Caco-2 (cell line): ENCODE results near the gene TBL2. TPM values are rescaled to one million over a fixed set of nuclear protein-coding genes. Genes with fewer than 3 reads are reported as not detected.

Experiments used
- BruUV-seq: library from RNA; stranded (reverse); fragments of 400-500 nt; replicated peaks from 2 replicates; lab custom pipeline; 2021; lab: Mats Ljungman, UMichigan
- CTCF ChIA-PET: fragments of 300-600 bp; sonication (Branson Sonifier 250); formaldehyde crosslinking; loops from one replicate; lab custom pipeline; 2022; ENCODE audit warnings: antibody characterized with exemption; lab: Charles Lee
- POLR2A ChIA-PET: fragments of 300-600 bp; sonication (Branson Sonifier 250); formaldehyde crosslinking; loops from one replicate; lab custom pipeline; 2022; ENCODE audit warnings: antibody characterized with exemption; lab: Charles Lee
- DNase-seq, 2 experiments: peaks; one replicate each; pipeline versions ENCODE4 v3.0.0 to v3.0.0-alpha.2; 2020 to 2022
- H3K27me3 ChIP-seq: replicated peaks from 2 replicates; pipeline ENCODE4 v1.6.0; 2011; ENCODE audit warnings: low read length; ENCODE audit not compliant: control insufficient read depth, insufficient read depth
- H3K36me3 ChIP-seq: 2 replicates; pipeline ENCODE4 v1.5.1; 2011; ENCODE audit warnings: low read length; ENCODE audit not compliant: control insufficient read depth, insufficient read depth
- H3K4me1 ChIP-seq: fragments of 250-450 bp; sonication (Bioruptor Pico); 2 replicates; pipeline ENCODE4 v1.5.1; 2020; ENCODE audit warnings: mild to moderate bottlenecking
- H3K4me3 ChIP-seq: 2 replicates; pipeline ENCODE4 v1.5.1; 2011; ENCODE audit warnings: low read depth, mild to moderate bottlenecking, control low read depth, low read length
- H3K9me3 ChIP-seq: fragments of 250-450 bp; sonication (Bioruptor Pico); 2 replicates; pipeline ENCODE4 v1.5.1; 2020; ENCODE audit warnings: mild to moderate bottlenecking, moderate library complexity
- H3K27ac Mint-ChIP-seq: one replicate; pipeline ENCODE4 v1.8.0; 2022; ENCODE audit warnings: mixed read lengths; ENCODE audit not compliant: unreplicated experiment
- H3K27me3 Mint-ChIP-seq: one replicate; pipeline ENCODE4 v1.8.0; 2022; ENCODE audit warnings: mixed read lengths; ENCODE audit not compliant: insufficient read depth, unreplicated experiment
- H3K36me3 Mint-ChIP-seq: one replicate; pipeline ENCODE4 v1.8.0; 2022; ENCODE audit warnings: mild to moderate bottlenecking, mixed read lengths; ENCODE audit not compliant: insufficient read depth, unreplicated experiment
- H3K4me1 Mint-ChIP-seq: one replicate; pipeline ENCODE4 v1.8.0; 2022; ENCODE audit warnings: low read depth, mixed read lengths; ENCODE audit not compliant: unreplicated experiment
- H3K4me3 Mint-ChIP-seq: one replicate; pipeline ENCODE4 v1.8.0; 2022; ENCODE audit warnings: mild to moderate bottlenecking, moderate library complexity, mixed read lengths; ENCODE audit not compliant: unreplicated experiment
- H3K9me3 Mint-ChIP-seq: one replicate; pipeline ENCODE4 v1.8.0; 2022; ENCODE audit warnings: mixed read lengths; ENCODE audit not compliant: unreplicated experiment
- CTCF ChIP-seq, 2 experiments: fragments of 200-600 bp in 1 of 2; IDR thresholded peaks; 1 replicate in 1 of 2; 2 replicates in 1 of 2; pipeline versions ENCODE4 v1.5.1 to v1.8.0; 2011 to 2022; ENCODE audit warnings: antibody characterized with exemption in 1 of 2, control low read depth in 1 of 2, inconsistent platforms in 1 of 2, low read depth in 1 of 2, low read length in 1 of 2, mild to moderate bottlenecking in 1 of 2, moderate library complexity in 1 of 2; ENCODE audit not compliant: insufficient read depth in 1 of 2, severe bottlenecking in 1 of 2, unreplicated experiment in 1 of 2
- intact Hi-C: fragments of 100-400 bp; cut with micrococcal nuclease; formaldehyde crosslinking; loops from one replicate; pipeline ENCODE4 v1.10.0; 2022; ENCODE audit not compliant: unreplicated experiment
- total RNA-seq: library from RNA; stranded (reverse); gene quantifications from 2 replicates; pipeline ENCODE4 v1.2.3, GENCODE V29; 2022

Gene TBL2
- total RNA-seq, 1 experiment from 2014 or later: 76.8 TPM

GRCh38 chr7:73577627-73578341 is 595 bp downstream of the TBL2 start:
- H3K9me3 Mint-ChIP-seq: no peaks in the 10 kb centered on the region
- Histone ChIP-seq H3K9me3 (no peaks in the 10 kb centered on the region), H3K4me1 (peaks cover 16% of the 10 kb centered on the region), H3K36me3 (peaks cover 12% of the 10 kb centered on the region), H3K4me3 (peak overlapping the region; percentile 60), H3K27me3 (no peaks in the 10 kb centered on the region)
- no peak for TF ChIP-seq CTCF (IDR thresholded peaks at IDR 0.05; ENCODE audit: insufficient read depth in 1 of 2, low read depth in 1 of 2, low read length in 1 of 2, severe bottlenecking in 1 of 2, unreplicated experiment in 1 of 2)
- TSS peak; percentile 72 for BruUV-seq
- peak overlapping the region; percentile 95 for H3K4me3 Mint-ChIP-seq
- intact Hi-C loops: loop anchor here (1.0 to 5.0 kb wide), 4 partner anchors 20 to 250 kb away; partner anchors contain the start of genes BAZ1B, BCL7B and MLXIPL
- peak in 1 of 2 experiments; percentile 31 for DNase-seq
- ChIA-PET CTCF (interaction anchor here (0.6 to 1.4 kb wide), 3 partner anchors 9 to 118 kb away, joined by 3 to 8 read pairs (median 4); no protein-coding TSS in a partner anchor), POLR2A (interaction anchor here (0.5 to 1.4 kb wide), 17 partner anchors 10 to 1909 kb away, joined by 3 to 14 read pairs (median 6); partner anchors contain the start of genes BAZ1B and BCL7B)
- H3K4me1 Mint-ChIP-seq: peaks cover 8% of the 10 kb centered on the region
- peaks cover 50% of the 10 kb centered on the region for H3K36me3 Mint-ChIP-seq
- peak overlapping the region; percentile 92 for H3K27ac Mint-ChIP-seq
- no peaks in the 10 kb centered on the region for H3K27me3 Mint-ChIP-seq

DNA sequence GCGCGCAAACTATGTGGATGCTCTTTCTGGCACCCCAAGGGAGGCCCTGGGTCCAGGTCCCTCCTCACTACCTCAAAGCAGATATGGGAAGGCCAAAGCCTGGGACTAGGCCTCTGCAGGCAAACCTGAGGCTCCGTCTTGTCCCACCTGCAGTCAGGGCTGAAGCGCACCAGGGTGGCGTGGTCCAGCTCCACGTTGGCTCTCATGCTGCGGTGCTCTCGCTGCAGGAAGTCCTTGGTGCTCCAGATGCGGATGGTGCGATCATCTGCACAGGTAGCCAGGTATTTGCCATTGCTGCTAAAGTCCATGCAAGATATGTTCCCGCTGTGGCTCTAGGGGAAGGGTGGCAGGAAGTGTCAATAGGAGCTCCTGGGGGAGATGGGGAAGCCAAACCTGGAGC is 4.6 kb downstream of the TBL2 start:
- H3K36me3 Mint-ChIP-seq: peaks cover 71% of the 10 kb centered on the region
- no TSS peak for BruUV-seq
- no peak overlapping the region for H3K27ac Mint-ChIP-seq
- peaks cover 14% of the 10 kb centered on the region for H3K36me3 ChIP-seq
- peaks cover 2% of the 10 kb centered on the region for H3K4me1 Mint-ChIP-seq
- H3K4me1 ChIP-seq: peaks cover 17% of the 10 kb centered on the region
- no peak overlapping the region for H3K4me3 ChIP-seq
- CTCF ChIA-PET: no interaction called here
- intact Hi-C loops: no loop called here
- no peaks in the 10 kb centered on the region for H3K9me3 Mint-ChIP-seq
- H3K27me3 ChIP-seq: no peaks in the 10 kb centered on the region
- H3K9me3 ChIP-seq: no peaks in the 10 kb centered on the region
- no peak for DNase-seq
- H3K27me3 Mint-ChIP-seq: no peaks in the 10 kb centered on the region
- H3K4me3 Mint-ChIP-seq: no peak overlapping the region
- POLR2A ChIA-PET: no interaction called here
- no peak for TF ChIP-seq CTCF (IDR thresholded peaks at IDR 0.05; ENCODE audit: insufficient read depth in 1 of 2, low read depth in 1 of 2, low read length in 1 of 2, severe bottlenecking in 1 of 2, unreplicated experiment in 1 of 2)

- Mint-ChIP-seq H3K4me1 (no peaks in the 10 kb centered on the region), H3K27me3 (no peaks in the 10 kb centered on the region), H3K36me3 (peaks cover 66% of the 10 kb centered on the region), H3K4me3 (no peak overlapping the region), H3K27ac (no peak overlapping the region), H3K9me3 (no peaks in the 10 kb centered on the region)
- ChIA-PET POLR2A (no interaction called here), CTCF (no interaction called here)
- DNase-seq: no peak
- H3K4me1 ChIP-seq: peaks cover 17% of the 10 kb centered on the region
- intact Hi-C loops: no loop called here
- peaks cover 14% of the 10 kb centered on the region for H3K36me3 ChIP-seq
- H3K9me3 ChIP-seq: no peaks in the 10 kb centered on the region
- no TSS peak for BruUV-seq
- H3K4me3 ChIP-seq: no peak overlapping the region
- TF ChIP-seq CTCF (IDR thresholded peaks at IDR 0.05; ENCODE audit: insufficient read depth in 1 of 2, low read depth in 1 of 2, low read length in 1 of 2, severe bottlenecking in 1 of 2, unreplicated experiment in 1 of 2): no peak
- no peaks in the 10 kb centered on the region for H3K27me3 ChIP-seq
Measured at GRCh38 chr7:73573276-73573675, 5.1 kb downstream of the TBL2 start.
